HUES64 (cell line): ENCODE measurements around the gene STXBP5L.
"Not testable (repeated sequence)": the region's sequence is repeated elsewhere in the genome, so short reads cannot be mapped to it uniquely, and the experiment has no call there.

ENCODE experiments used
- H3K27ac ChIP-seq: 2 replicates; pipeline ENCODE4 v1.7.0; 2013; ENCODE audit warnings: low read depth, low read length, inconsistent platforms
- H3K27me3 ChIP-seq: 2 replicates; pipeline ENCODE4 v1.6.1; 2013; ENCODE audit warnings: mild to moderate bottlenecking, low read length; ENCODE audit not compliant: insufficient read depth
- H3K36me3 ChIP-seq: 2 replicates; pipeline ENCODE4 v1.6.1; 2013; ENCODE audit warnings: mild to moderate bottlenecking, low read length; ENCODE audit not compliant: insufficient read depth
- H3K4me1 ChIP-seq: 2 replicates; pipeline ENCODE4 v1.6.1; 2013; ENCODE audit warnings: mild to moderate bottlenecking, low read length, moderate library complexity; ENCODE audit not compliant: insufficient read depth
- H3K4me3 ChIP-seq: 2 replicates; pipeline ENCODE4 v1.5.1; 2013; ENCODE audit warnings: mild to moderate bottlenecking, low read length, moderate library complexity
- H3K9ac ChIP-seq: 2 replicates; pipeline ENCODE4 v1.6.1; 2013; ENCODE audit warnings: mild to moderate bottlenecking, low read depth, low read length
- H3K9me3 ChIP-seq: 2 replicates; pipeline ENCODE4 v1.6.1; 2013; ENCODE audit warnings: low read depth, low read length; ENCODE audit not compliant: insufficient read depth
- WGBS: fragments of 150-250, 120-280 bp; methylation state at CpG from one replicate; pipeline ENCODE4 v1.1.7; 2013; ENCODE audit warnings: missing lambda C conversion rate; 5-methylcytosine and 5-hydroxymethylcytosine counted together

Gene STXBP5L

DNA sequence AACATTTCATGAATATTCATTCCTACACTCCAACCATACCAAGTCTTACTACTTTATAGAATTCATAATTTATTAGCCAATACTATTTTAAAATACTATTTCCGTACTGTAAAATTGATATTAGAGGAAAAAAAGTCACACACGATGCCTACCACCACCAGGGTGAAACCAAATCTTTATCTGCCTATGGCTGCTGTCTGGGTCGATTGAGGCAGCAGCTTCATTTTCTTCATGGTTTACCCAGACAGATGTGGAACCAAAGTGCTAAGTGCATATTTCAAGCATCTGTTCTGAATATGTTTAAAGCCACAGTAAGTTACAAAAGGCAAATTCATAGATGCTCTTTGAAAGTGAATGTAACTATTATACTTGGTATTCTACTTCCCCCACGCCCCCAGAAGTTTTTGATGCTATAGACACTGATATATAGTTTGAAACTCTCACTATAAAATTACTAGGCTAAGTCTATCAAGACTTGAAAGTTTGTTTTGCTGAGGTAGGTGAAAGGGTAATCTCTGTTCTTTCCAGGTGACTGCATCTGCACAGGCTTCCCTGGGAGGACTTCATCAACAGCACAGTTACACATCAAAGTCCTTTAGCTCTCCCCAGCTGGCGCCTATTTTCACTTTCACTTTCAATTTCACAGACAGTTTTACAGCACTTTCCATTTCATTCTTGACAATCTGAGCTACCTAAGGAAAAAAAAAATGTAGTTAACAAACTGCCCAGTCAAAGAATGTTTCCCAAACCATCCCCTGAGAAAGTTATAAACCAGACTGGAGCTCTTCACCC lies 523.9 kb downstream of the STXBP5L start:
- Histone ChIP-seq H3K27ac (no peak overlapping the region), H3K36me3 (peaks cover 88% of the 10 kb centered on the region), H3K9ac (no peak overlapping the region; the same call in 1 of the 2 replicates), H3K4me1 (no peaks in the 10 kb centered on the region), H3K27me3 (no peaks in the 10 kb centered on the region), H3K9me3 (no peaks in the 10 kb centered on the region), H3K4me3 (no peak overlapping the region)
- WGBS = 95% methylated on average over 4 of the region's 5 CpGs

DNA sequence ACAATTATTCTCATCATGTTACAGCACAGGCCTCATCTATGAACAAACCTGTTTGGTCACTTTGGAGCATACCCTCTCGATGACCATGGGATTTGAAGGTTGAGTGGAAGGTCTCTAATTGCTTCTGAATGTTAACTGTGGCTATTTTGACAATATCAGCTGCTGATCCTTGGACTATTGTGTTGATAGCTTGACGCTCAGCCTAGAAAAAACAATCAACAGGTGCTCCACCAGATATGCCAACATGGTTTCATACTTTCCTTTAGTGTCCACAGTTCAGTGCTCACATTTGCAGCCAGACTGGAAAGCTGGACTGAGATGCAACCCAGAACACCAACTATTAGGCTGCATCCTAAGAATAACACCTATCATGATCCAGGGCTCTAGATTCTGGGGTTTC lies 528.1 kb downstream of the STXBP5L start:
- H3K4me1 ChIP-seq = no peaks in the 10 kb centered on the region
- no peak overlapping the region for H3K9ac ChIP-seq
- H3K9me3 ChIP-seq = no peaks in the 10 kb centered on the region
- H3K36me3 ChIP-seq = peaks cover 89% of the 10 kb centered on the region
- WGBS = 93% methylated on average over 2 of the region's 2 CpGs
- H3K27ac ChIP-seq = no peak overlapping the region
- no peak overlapping the region for H3K4me3 ChIP-seq
- no peaks in the 10 kb centered on the region for H3K27me3 ChIP-seq

DNA sequence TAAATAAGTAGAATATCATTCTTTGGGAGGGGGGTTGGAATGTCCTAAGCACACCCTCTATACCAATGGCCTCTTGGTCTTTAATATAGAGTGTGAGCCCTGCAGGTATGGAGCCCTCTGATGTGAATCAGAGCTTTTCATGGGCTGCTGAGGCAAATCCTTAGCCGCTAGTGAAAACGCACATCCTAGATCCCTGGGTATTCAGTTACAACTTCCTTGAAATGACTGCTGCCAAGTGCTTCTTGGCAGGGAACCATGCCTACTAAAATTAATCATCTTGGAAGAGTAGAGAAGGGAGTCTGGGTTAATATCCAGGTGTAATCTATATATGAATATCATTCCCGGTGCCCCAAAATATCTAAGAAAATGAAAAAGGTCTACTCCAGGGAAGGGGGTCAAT lies 528.6 kb downstream of the STXBP5L start:
- no peak overlapping the region for H3K27ac ChIP-seq
- H3K36me3 ChIP-seq = peaks cover 84% of the 10 kb centered on the region
- no peaks in the 10 kb centered on the region for H3K27me3 ChIP-seq
- no peaks in the 10 kb centered on the region for H3K4me1 ChIP-seq
- H3K4me3 ChIP-seq = no peak overlapping the region
- WGBS = 98% methylated on average over 3 of the region's 3 CpGs
- H3K9me3 ChIP-seq = no peaks in the 10 kb centered on the region
- no peak overlapping the region for H3K9ac ChIP-seq

DNA sequence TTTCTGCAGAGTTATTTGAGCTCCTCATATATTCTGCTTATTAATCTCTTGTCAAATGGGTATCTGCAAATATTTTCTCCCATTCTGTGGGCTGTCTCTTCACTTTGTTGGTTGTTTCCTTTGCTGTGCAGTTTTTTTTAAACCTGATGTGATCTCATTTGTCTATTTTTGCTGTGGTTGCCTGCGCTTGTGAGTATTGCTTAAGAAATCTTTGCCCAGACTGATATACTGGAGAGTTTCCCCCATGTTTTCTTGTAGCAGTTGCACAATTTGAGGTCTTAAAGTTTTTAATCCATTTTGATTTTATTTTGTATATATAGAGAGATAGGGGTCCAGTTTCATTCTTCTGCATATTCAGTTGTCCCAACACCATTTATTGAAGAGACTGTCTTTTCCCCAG lies 535.5 kb downstream of the STXBP5L start:
- H3K4me3 ChIP-seq = no peak overlapping the region
- H3K4me1 ChIP-seq = no peaks in the 10 kb centered on the region
- H3K9me3 ChIP-seq = no peaks in the 10 kb centered on the region
- H3K27me3 ChIP-seq = no peaks in the 10 kb centered on the region
- no peak overlapping the region for H3K9ac ChIP-seq
- 88% methylated on average over 1 of the region's 1 CpG for WGBS
- peaks cover 66% of the 10 kb centered on the region for H3K36me3 ChIP-seq
- no peak overlapping the region for H3K27ac ChIP-seq

DNA sequence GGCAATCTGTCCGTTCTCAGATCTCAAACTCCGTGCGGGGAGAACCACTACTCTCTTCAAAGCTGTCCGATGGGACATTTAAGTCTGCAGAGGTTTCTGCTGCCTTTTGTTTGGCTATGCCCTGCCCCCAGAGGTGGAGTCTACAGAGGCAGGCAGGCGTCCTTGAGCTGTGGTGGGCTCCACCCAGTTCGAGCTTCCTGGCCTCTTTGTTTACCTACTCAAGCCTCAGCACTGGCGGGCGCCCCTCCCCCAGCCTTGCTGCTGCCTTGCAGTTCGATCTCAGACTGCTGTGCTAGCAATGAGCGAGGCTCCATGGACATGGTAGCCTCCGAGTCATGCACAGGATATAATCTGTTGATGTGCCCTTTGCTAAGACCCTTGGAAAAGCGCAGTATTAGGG lies 543.7 kb downstream of the STXBP5L start:
- not testable (repeated sequence) for H3K4me1 ChIP-seq, H3K27ac ChIP-seq, H3K4me3 ChIP-seq, H3K27me3 ChIP-seq, H3K9me3 ChIP-seq, H3K9ac ChIP-seq
- WGBS = 90% methylated on average over 12 of the region's 12 CpGs
- peaks cover 35% of the 10 kb centered on the region for H3K36me3 ChIP-seq

DNA sequence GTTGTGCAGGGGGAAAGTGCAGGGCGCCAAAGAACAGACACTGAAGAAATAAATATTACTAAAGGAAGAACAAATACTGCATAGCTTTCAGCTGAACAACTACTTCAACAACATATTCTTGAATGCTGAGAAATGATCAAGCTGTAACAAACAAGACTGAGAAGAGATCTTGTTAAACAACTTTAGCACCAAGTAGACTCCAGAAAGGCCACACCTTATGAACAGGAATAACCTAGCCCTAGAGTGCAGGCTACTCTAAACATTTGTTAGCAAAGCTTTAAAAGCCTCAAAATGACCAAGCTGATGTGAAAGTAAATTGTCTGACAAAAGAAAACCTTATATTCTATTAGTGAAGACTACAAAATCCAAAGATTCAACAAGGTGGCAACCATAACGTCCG lies 554.6 kb downstream of the STXBP5L start:
- H3K9me3 ChIP-seq = no peaks in the 10 kb centered on the region
- no peak overlapping the region for H3K9ac ChIP-seq
- H3K27ac ChIP-seq = no peak overlapping the region
- peaks cover 83% of the 10 kb centered on the region for H3K36me3 ChIP-seq
- WGBS = 100% methylated on average over 1 of the region's 3 CpGs
- no peak overlapping the region for H3K4me3 ChIP-seq
- H3K4me1 ChIP-seq = no peaks in the 10 kb centered on the region
- H3K27me3 ChIP-seq = no peaks in the 10 kb centered on the region

DNA sequence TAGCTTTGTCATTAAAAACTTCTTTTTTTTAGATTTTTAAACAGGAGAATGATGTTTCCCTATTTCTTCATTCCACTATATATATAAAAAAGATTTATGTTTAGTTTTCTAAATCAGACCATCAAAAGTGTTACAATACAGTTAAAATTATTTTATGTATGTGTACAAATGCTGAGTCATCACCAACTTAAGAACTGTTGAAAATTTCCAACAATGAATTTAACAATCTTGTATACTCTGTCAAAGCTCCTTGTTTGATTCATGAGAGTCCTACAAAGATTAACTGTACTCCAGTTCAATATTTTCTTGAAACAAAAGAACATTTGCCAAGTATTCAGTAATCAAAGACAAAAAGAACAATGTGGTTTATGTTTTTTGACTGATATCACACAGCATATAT lies 555.7 kb downstream of the STXBP5L start:
- Histone ChIP-seq H3K4me3 (no peak overlapping the region), H3K27ac (no peak overlapping the region), H3K36me3 (peaks cover 89% of the 10 kb centered on the region)

DNA sequence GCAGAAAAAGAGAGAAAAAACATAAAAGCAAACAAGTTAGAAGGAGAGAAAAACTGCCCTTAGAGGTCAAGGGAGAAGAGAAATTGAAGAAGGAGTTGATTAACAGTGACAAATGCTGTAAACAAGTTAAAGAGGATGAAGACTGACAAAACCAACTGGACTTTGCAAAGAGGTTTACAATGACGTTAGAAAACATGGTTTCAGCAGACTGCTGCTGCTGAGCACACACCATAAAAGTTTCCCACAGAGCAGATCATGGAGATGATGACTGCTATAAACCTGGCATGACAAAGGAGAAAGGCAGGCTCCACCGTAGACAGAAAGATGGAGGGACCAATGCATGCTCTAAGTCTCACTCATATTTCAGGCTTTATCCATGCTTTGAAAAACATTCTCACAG lies 559.1 kb downstream of the STXBP5L start:
- peaks cover 87% of the 10 kb centered on the region for H3K36me3 ChIP-seq

More for the DNA sequence above, 555.7 kb downstream of the STXBP5L start:
- no peaks in the 10 kb centered on the region for H3K4me1 ChIP-seq
- no peaks in the 10 kb centered on the region for H3K9me3 ChIP-seq
- H3K9ac ChIP-seq = no peak overlapping the region
- no peaks in the 10 kb centered on the region for H3K27me3 ChIP-seq

DNA sequence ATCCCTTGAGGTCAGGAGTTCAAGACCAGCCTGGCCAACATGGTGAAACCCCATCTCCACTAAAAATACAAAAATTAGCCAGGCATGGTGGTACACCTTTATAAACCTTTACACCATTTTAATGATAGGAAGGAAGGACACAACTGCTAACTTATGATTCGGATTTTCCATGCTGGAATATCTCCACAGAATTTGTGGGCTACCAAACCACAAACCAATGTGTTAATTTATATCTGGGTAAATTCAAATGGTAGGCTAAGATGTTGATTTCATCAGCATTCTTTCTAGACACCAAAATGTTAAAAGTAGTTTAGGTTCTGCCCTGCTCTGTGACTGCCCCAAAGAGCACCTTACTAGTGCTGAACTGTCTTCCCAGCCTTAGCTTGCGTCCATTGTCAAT lies 565.0 kb downstream of the STXBP5L start:
- Histone ChIP-seq H3K9me3 (no peaks in the 10 kb centered on the region), H3K27ac (no peak overlapping the region), H3K9ac (no peak overlapping the region), H3K27me3 (no peaks in the 10 kb centered on the region), H3K4me1 (no peaks in the 10 kb centered on the region), H3K4me3 (no peak overlapping the region), H3K36me3 (peaks cover 91% of the 10 kb centered on the region)
- WGBS = 91% methylated on average over 1 of the region's 2 CpGs

More for the DNA sequence above, 559.1 kb downstream of the STXBP5L start:
- Histone ChIP-seq H3K9me3 (no peaks in the 10 kb centered on the region), H3K4me3 (no peak overlapping the region), H3K9ac (no peak overlapping the region), H3K4me1 (no peaks in the 10 kb centered on the region), H3K27me3 (no peaks in the 10 kb centered on the region), H3K27ac (no peak overlapping the region)
- 86% methylated on average over 2 of the region's 2 CpGs for WGBS
